Astrocyte (in vitro differentiated cells and primary cell): ENCODE measurements around the gene VWA8. TPM values are rescaled to one million over a fixed set of nuclear protein-coding genes. Genes with fewer than 3 reads are reported as not detected.
"Not testable (repeated sequence)": the region's sequence is repeated elsewhere in the genome, so short reads cannot be mapped to it uniquely, and the experiment has no call there.

Source experiments
- DNase-seq: peaks from one replicate; pipeline ENCODE4 v3.0.0-alpha.2; 2010; ENCODE audit warnings: low read depth
- FAIRE-seq: peaks from 2 replicates; lab custom pipeline; 2011; peaks lifted over from hg19 to GRCh38; lab: Jason Lieb, UNC
- H2AFZ ChIP-seq: 2 replicates; pipeline ENCODE4 v1.6.0; 2012; ENCODE audit warnings: low read depth, low read length, inconsistent platforms
- H3K27ac ChIP-seq: 2 replicates; pipeline ENCODE4 v1.5.1; 2011; ENCODE audit warnings: low read depth, low read length, inconsistent platforms
- H3K27me3 ChIP-seq: 2 replicates; pipeline ENCODE4 v1.6.0; 2011; ENCODE audit warnings: low read length, inconsistent platforms; ENCODE audit not compliant: insufficient read depth
- H3K36me3 ChIP-seq: 2 replicates; pipeline ENCODE4 v1.5.1; 2011; ENCODE audit warnings: low read length, inconsistent platforms; ENCODE audit not compliant: insufficient read depth
- H3K4me1 ChIP-seq: 2 replicates; pipeline ENCODE4 v1.5.1; 2011; ENCODE audit warnings: low read length, inconsistent platforms; ENCODE audit not compliant: insufficient read depth
- H3K4me2 ChIP-seq: 2 replicates; pipeline ENCODE4 v1.6.0; 2012; ENCODE audit warnings: low read length, inconsistent platforms
- H3K4me3 ChIP-seq: 2 replicates; pipeline ENCODE4 v1.5.1; 2011; ENCODE audit warnings: low read depth, mild to moderate bottlenecking, low read length, inconsistent platforms; ENCODE audit not compliant: insufficient read depth
- H3K79me2 ChIP-seq: 2 replicates; pipeline ENCODE4 v1.6.0; 2012; ENCODE audit warnings: mild to moderate bottlenecking, low read length, inconsistent platforms; ENCODE audit not compliant: insufficient read depth
- H3K9ac ChIP-seq: 2 replicates; pipeline ENCODE4 v1.6.0; 2012; ENCODE audit warnings: mild to moderate bottlenecking, low read length, inconsistent platforms
- H3K9me3 ChIP-seq: 2 replicates; pipeline ENCODE4 v1.5.1; 2012; ENCODE audit warnings: low read depth, mild to moderate bottlenecking, low read length, inconsistent platforms; ENCODE audit not compliant: insufficient read depth
- H4K20me1 ChIP-seq: 2 replicates; pipeline ENCODE4 v1.6.0; 2012; ENCODE audit warnings: low read length, inconsistent platforms; ENCODE audit not compliant: insufficient read depth
- H3K27ac Mint-ChIP-seq: one replicate; pipeline ENCODE4 v1.8.0; 2021; ENCODE audit warnings: mild to moderate bottlenecking, mixed read lengths; ENCODE audit not compliant: unreplicated experiment
- H3K27me3 Mint-ChIP-seq: one replicate; pipeline ENCODE4 v1.8.0; 2021; ENCODE audit warnings: low read depth, mixed read lengths; ENCODE audit not compliant: unreplicated experiment
- H3K36me3 Mint-ChIP-seq: one replicate; pipeline ENCODE4 v1.8.0; 2021; ENCODE audit warnings: low read depth, mixed read lengths; ENCODE audit not compliant: unreplicated experiment
- H3K4me1 Mint-ChIP-seq: one replicate; pipeline ENCODE4 v1.8.0; 2021; ENCODE audit warnings: low read depth, mixed read lengths; ENCODE audit not compliant: unreplicated experiment
- H3K4me3 Mint-ChIP-seq: one replicate; pipeline ENCODE4 v1.8.0; 2021; ENCODE audit warnings: mild to moderate bottlenecking, moderate library complexity, mixed read lengths; ENCODE audit not compliant: unreplicated experiment
- H3K9me3 Mint-ChIP-seq: one replicate; pipeline ENCODE4 v1.8.0; 2021; ENCODE audit warnings: mild to moderate bottlenecking, mixed read lengths; ENCODE audit not compliant: unreplicated experiment
- CTCF ChIP-seq: IDR thresholded peaks from 2 replicates; pipeline ENCODE4 v1.5.1; 2011; ENCODE audit warnings: low read depth, mild to moderate bottlenecking, inconsistent platforms, low read length, moderate library complexity; ENCODE audit not compliant: insufficient read depth
- EZH2 ChIP-seq: IDR thresholded peaks from 2 replicates; pipeline ENCODE4 v1.6.1; 2012; ENCODE audit warnings: mild to moderate bottlenecking, low read length, inconsistent platforms; ENCODE audit not compliant: insufficient read depth
- total RNA-seq: library from RNA; stranded (reverse); gene quantifications from 2 replicates; pipeline ENCODE4 v1.2.1, GENCODE V29; 2021

Gene VWA8
- total RNA-seq, 1 donor from 2014 or later, result 15.6 TPM

- Histone ChIP-seq H3K4me1 (peaks cover 25% of the 10 kb centered on the region), H3K4me3 (no peak overlapping the region), H2AFZ (no peak overlapping the region), H3K79me2 (no peaks in the 10 kb centered on the region), H3K9ac (no peak overlapping the region), H3K9me3 (peaks cover 3% of the 10 kb centered on the region), H3K36me3 (no peaks in the 10 kb centered on the region), H3K27ac (no peak overlapping the region), H3K27me3 (peaks cover 5% of the 10 kb centered on the region), H4K20me1 (no peaks in the 10 kb centered on the region), H3K4me2 (no peak overlapping the region)
- Mint-ChIP-seq H3K27me3 (peaks cover 12% of the 10 kb centered on the region), H3K4me1 (peaks cover 36% of the 10 kb centered on the region), H3K4me3 (no peak overlapping the region), H3K9me3 (peaks cover 8% of the 10 kb centered on the region), H3K27ac (no peak overlapping the region), H3K36me3 (peaks cover 3% of the 10 kb centered on the region)
- peak; percentile 41 for DNase-seq
- TF ChIP-seq EZH2 (no peak), CTCF (no peak)
- no peak for FAIRE-seq
Observed at GRCh38 chr13:41543664-41544300, 417.1 kb downstream of the VWA8 start.

- H3K79me2 ChIP-seq, FAIRE-seq, H3K27me3 ChIP-seq, H3K27ac ChIP-seq, H4K20me1 ChIP-seq, H3K9ac ChIP-seq, H3K9me3 ChIP-seq, H3K4me3 Mint-ChIP-seq, H3K4me3 ChIP-seq, H3K4me2 ChIP-seq, H2AFZ ChIP-seq, H3K27ac Mint-ChIP-seq, H3K36me3 ChIP-seq, DNase-seq, H3K36me3 Mint-ChIP-seq: not testable (repeated sequence)
- peaks cover 13% of the 10 kb centered on the region for H3K27me3 Mint-ChIP-seq
- H3K9me3 Mint-ChIP-seq, result peaks cover 10% of the 10 kb centered on the region
- peaks cover 25% of the 10 kb centered on the region for H3K4me1 ChIP-seq
- peaks cover 29% of the 10 kb centered on the region for H3K4me1 Mint-ChIP-seq
Observed at GRCh38 chr13:41542799-41543198, 418.1 kb downstream of the VWA8 start.

GRCh38 chr13:41542281-41542680 is 418.6 kb downstream of the VWA8 start:
- no peak for DNase-seq
- H3K36me3 Mint-ChIP-seq, result peaks cover 3% of the 10 kb centered on the region
- peaks cover 3% of the 10 kb centered on the region for H3K27me3 ChIP-seq
- H3K9ac ChIP-seq, result no peak overlapping the region
- H4K20me1 ChIP-seq, result no peaks in the 10 kb centered on the region
- FAIRE-seq, result no peak
- no peak overlapping the region for H3K4me2 ChIP-seq
- no peak overlapping the region for H3K27ac ChIP-seq
- H3K9me3 ChIP-seq, result peaks cover 3% of the 10 kb centered on the region
- TF ChIP-seq CTCF, result no peak
- TF ChIP-seq EZH2, result no peak
- H3K27me3 Mint-ChIP-seq, result peaks cover 16% of the 10 kb centered on the region
- H3K4me1 Mint-ChIP-seq, result peaks cover 25% of the 10 kb centered on the region
- no peaks in the 10 kb centered on the region for H3K79me2 ChIP-seq
- no peak overlapping the region for H3K4me3 ChIP-seq
- H3K4me1 ChIP-seq, result peaks cover 21% of the 10 kb centered on the region
- no peak overlapping the region for H3K4me3 Mint-ChIP-seq
- no peak overlapping the region for H2AFZ ChIP-seq
- peaks cover 11% of the 10 kb centered on the region for H3K9me3 Mint-ChIP-seq
- H3K36me3 ChIP-seq, result no peaks in the 10 kb centered on the region
- H3K27ac Mint-ChIP-seq, result no peak overlapping the region
